PC-3 (cell line): ENCODE measurements around the gene SLC39A10. TPM values are rescaled to one million over a fixed set of nuclear protein-coding genes. Genes with fewer than 3 reads are reported as not detected.

Source experiments
- ATAC-seq: fragments of 200-7000 bp; cut with Tn5 transposase; 2 replicates; pipeline ENCODE4 v1.9.1; 2020; ENCODE audit warnings: mild to moderate bottlenecking, moderate library complexity
- BruUV-seq: library from RNA; stranded (reverse); fragments of 400-500 nt; replicated peaks from 2 replicates; lab custom pipeline; 2021; lab: Mats Ljungman, UMichigan
- CTCF ChIA-PET: fragments of 300-600 bp; sonication (Branson Sonifier 250); formaldehyde crosslinking; loops from one replicate; lab custom pipeline; 2022; ENCODE audit warnings: antibody characterized with exemption; lab: Charles Lee
- POLR2A ChIA-PET: fragments of 300-600 bp; sonication (Branson Sonifier 250); formaldehyde crosslinking; loops from one replicate; lab custom pipeline; 2022; ENCODE audit warnings: antibody characterized with exemption; ENCODE audit not compliant: unreplicated experiment; lab: Charles Lee
- DNase-seq: peaks from one replicate; pipeline ENCODE4 v3.0.0-alpha.2; 2015
- H2AFZ ChIP-seq: fragments of 300-600 bp; sonication (generic); 2 replicates; pipeline ENCODE4 v1.6.0; 2016; ENCODE audit warnings: antibody characterized with exemption, low read length
- H3F3A ChIP-seq: fragments of 300-600 bp; sonication (generic); one replicate; pipeline ENCODE4 v1.6.0; 2017; ENCODE audit warnings: antibody characterized with exemption, low read length, control low read depth, mild to moderate bottlenecking; ENCODE audit not compliant: unreplicated experiment
- H3K27ac ChIP-seq: fragments of 300-600 bp; sonication (generic); 2 replicates; pipeline ENCODE4 v1.5.1; 2016; ENCODE audit warnings: mild to moderate bottlenecking, low read length
- H3K27me3 ChIP-seq: fragments of 300-600 bp; sonication (generic); 2 replicates; pipeline ENCODE4 v1.6.1; 2016; ENCODE audit warnings: low read length, mixed read lengths
- H3K36me3 ChIP-seq: fragments of 300-600 bp; sonication (generic); 2 replicates; pipeline ENCODE4 v1.6.1; 2016; ENCODE audit warnings: low read depth, mixed run types, low read length, mixed read lengths
- H3K4me1 ChIP-seq: fragments of 300-600 bp; sonication (generic); 2 replicates; pipeline ENCODE4 v1.5.1; 2016; ENCODE audit warnings: low read length; ENCODE audit not compliant: insufficient read depth
- H3K4me2 ChIP-seq: fragments of 300-600 bp; sonication (generic); 2 replicates; pipeline ENCODE4 v1.6.0; 2016; ENCODE audit warnings: low read length
- H3K4me3 ChIP-seq: fragments of 300-600 bp; sonication (generic); 2 replicates; pipeline ENCODE4 v1.5.1; 2016; ENCODE audit warnings: mild to moderate bottlenecking, low read length, mixed read lengths
- H3K79me2 ChIP-seq: fragments of 300-600 bp; sonication (generic); 2 replicates; pipeline ENCODE4 v1.6.1; 2017; ENCODE audit warnings: low read length, mixed read lengths
- H3K9ac ChIP-seq: fragments of 300-600 bp; sonication (generic); 2 replicates; pipeline ENCODE4 v1.6.0; 2016; ENCODE audit warnings: mild to moderate bottlenecking, low read length
- H3K9me2 ChIP-seq: fragments of 300-600 bp; sonication (generic); replicated peaks from 2 replicates; pipeline ENCODE4 v1.6.1; 2016; ENCODE audit warnings: mixed run types, low read length, mixed read lengths
- H3K9me3 ChIP-seq: fragments of 300-600 bp; sonication (generic); 2 replicates; pipeline ENCODE4 v1.6.1; 2016; ENCODE audit warnings: low read length, mixed read lengths
- H4K20me1 ChIP-seq: fragments of 300-600 bp; sonication (generic); 2 replicates; pipeline ENCODE4 v1.6.1; 2016; ENCODE audit warnings: low read length, mixed read lengths
- CTCF ChIP-seq: fragments of 300-600 bp; sonication (generic); conservative IDR thresholded peaks from 2 replicates; pipeline ENCODE4 v1.5.1; 2017; ENCODE audit warnings: antibody characterized with exemption, low read depth, mild to moderate bottlenecking, low read length
- EZH2 ChIP-seq: fragments of 300-600 bp; sonication (generic); IDR thresholded peaks from one replicate; pipeline ENCODE4 v1.6.1; 2017; ENCODE audit warnings: antibody characterized with exemption, mild to moderate bottlenecking, low read length; ENCODE audit not compliant: unreplicated experiment
- EZH2phosphoT487 ChIP-seq: fragments of 300-600 bp; sonication (generic); IDR thresholded peaks from 2 replicates; pipeline ENCODE4 v1.6.1; 2018; ENCODE audit warnings: mild to moderate bottlenecking, antibody characterized with exemption, low read length, borderline replicate concordance
- intact Hi-C: fragments of 100-400 bp; cut with micrococcal nuclease; formaldehyde crosslinking; loops from 2 replicates; pipeline ENCODE4 v1.9.0; 2023
- total RNA-seq: library from RNA; depleted of rRNA; stranded (reverse); fragments of >200 nt; gene quantifications from 2 replicates; pipeline ENCODE4 v1.2.3, GENCODE V29; 2014

The SLC39A10 gene
- total RNA-seq, 1 experiment from 2014 or later: 18.6 TPM

DNA sequence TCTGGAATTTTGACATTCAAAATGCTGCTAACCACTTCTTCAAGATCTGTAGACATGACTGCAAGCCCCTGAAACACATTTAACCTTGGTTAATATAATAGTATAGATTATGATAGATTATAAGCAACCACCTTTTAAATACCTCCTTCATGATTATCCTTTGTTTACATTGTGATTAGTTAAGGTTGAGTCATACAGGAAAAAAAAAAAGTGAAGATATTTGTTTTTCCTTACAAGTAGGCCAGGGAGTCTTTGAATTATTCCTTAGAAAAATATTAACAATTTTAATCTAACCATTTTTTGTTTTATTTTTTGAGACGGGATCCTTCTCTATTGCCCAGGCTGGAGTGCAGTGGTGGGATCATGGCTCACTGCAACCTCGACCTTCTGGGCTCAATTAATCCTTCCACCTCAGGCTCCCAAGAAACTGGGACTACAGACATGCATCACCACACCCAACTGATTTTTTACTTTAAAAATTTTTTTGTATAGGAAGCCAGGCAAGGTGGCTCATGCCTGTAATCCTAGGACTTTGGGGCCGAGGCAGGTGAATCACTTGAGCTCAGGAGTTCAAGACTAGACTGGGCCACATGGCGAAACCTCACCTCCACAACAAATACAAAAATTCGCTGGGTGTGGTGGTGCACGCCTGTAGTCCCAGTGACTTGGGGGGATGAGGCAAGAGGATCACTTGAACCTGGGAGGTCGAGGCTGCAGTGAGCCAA, 99.4 kb downstream of the SLC39A10 start:
- intact Hi-C loops: no loop called here
- peak; percentile 78 for ATAC-seq

DNA sequence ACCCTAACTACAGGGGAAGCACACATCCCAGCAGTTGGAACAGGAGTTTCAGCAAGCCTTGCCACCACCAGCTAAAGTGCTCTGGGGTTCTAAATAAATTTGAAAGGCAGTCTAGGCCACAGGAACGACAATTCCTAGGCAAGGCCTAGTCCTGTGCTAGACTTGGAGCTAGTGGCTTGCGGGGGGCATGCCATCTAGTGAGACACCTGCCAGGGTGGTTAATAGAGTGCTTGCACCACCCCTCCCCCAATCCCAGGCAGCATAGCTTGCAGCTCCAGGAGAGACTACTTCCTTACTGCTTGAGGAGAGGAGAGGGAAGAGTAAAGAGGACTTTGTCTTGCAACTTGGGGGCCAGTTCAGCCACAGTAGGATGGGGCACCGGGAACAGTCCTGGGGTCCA, 101.8 kb downstream of the SLC39A10 start:
- Histone ChIP-seq H3K4me1 (peaks cover 26% of the 10 kb centered on the region), H4K20me1 (no peaks in the 10 kb centered on the region), H2AFZ (no peak overlapping the region), H3K79me2 (no peaks in the 10 kb centered on the region), H3K9ac (no peak overlapping the region), H3K9me2 (no peaks in the 10 kb centered on the region), H3K27me3 (no peaks in the 10 kb centered on the region), H3K9me3 (no peaks in the 10 kb centered on the region), H3K36me3 (no peaks in the 10 kb centered on the region), H3F3A (peaks cover 4% of the 10 kb centered on the region), H3K4me2 (no peak overlapping the region), H3K27ac (no peak overlapping the region), H3K4me3 (no peak overlapping the region)
- TF ChIP-seq CTCF (no peak), EZH2 (no peak), EZH2phosphoT487 (no peak)
- POLR2A ChIA-PET: no interaction called here
- no TSS peak for BruUV-seq
- intact Hi-C loops: no loop called here
- no peak for ATAC-seq
- no peak for DNase-seq
- CTCF ChIA-PET: no interaction called here

More for the DNA sequence above, 99.4 kb downstream of the SLC39A10 start:
- Histone ChIP-seq H3K4me2 (peak overlapping the region; percentile 78), H2AFZ (peak overlapping the region; percentile 56; the same call in 1 of the 2 replicates), H3K4me1 (peaks cover 26% of the 10 kb centered on the region), H3K36me3 (no peaks in the 10 kb centered on the region), H3F3A (peaks cover 4% of the 10 kb centered on the region), H3K9me2 (no peaks in the 10 kb centered on the region), H3K9ac (peak overlapping the region; percentile 42; the same call in 1 of the 2 replicates), H3K4me3 (peak overlapping the region; percentile 41), H4K20me1 (no peaks in the 10 kb centered on the region), H3K79me2 (no peaks in the 10 kb centered on the region), H3K27me3 (no peaks in the 10 kb centered on the region), H3K27ac (peak overlapping the region; percentile 93), H3K9me3 (no peaks in the 10 kb centered on the region)
- peak; percentile 88 for DNase-seq
- ChIA-PET POLR2A (no interaction called here), CTCF (no interaction called here)
- BruUV-seq: no TSS peak
- TF ChIP-seq EZH2phosphoT487: no peak
- TF ChIP-seq EZH2: no peak
- TF ChIP-seq CTCF: no peak

- intact Hi-C loops: no loop called here
- Histone ChIP-seq H3K9ac (no peak overlapping the region), H3K9me3 (no peaks in the 10 kb centered on the region; the same call in 1 of the 2 replicates), H3K4me3 (no peak overlapping the region), H3F3A (peaks cover 4% of the 10 kb centered on the region), H3K27ac (no peak overlapping the region), H3K79me2 (no peaks in the 10 kb centered on the region), H3K4me1 (peaks cover 24% of the 10 kb centered on the region), H3K9me2 (no peaks in the 10 kb centered on the region), H2AFZ (no peak overlapping the region), H3K27me3 (no peaks in the 10 kb centered on the region), H3K36me3 (0 out of 2 replicates have a peak, but pooled peaks cover 2% of the 10 kb centered on the region), H3K4me2 (no peak overlapping the region), H4K20me1 (no peaks in the 10 kb centered on the region)
- ChIA-PET CTCF (no interaction called here), POLR2A (interaction anchor here (0.6 kb wide), 1 partner anchor 27 kb away, joined by 3 read pairs; no protein-coding TSS in a partner anchor)
- TF ChIP-seq EZH2phosphoT487: no peak
- TF ChIP-seq EZH2: no peak
- no peak for TF ChIP-seq CTCF
- no peak for ATAC-seq
- DNase-seq: no peak
- no TSS peak for BruUV-seq
Observed at GRCh38 chr2:195759877-195760276, 102.9 kb downstream of the SLC39A10 start.
